ENCODE results near the gene FANCE.

The FANCE gene

DNA sequence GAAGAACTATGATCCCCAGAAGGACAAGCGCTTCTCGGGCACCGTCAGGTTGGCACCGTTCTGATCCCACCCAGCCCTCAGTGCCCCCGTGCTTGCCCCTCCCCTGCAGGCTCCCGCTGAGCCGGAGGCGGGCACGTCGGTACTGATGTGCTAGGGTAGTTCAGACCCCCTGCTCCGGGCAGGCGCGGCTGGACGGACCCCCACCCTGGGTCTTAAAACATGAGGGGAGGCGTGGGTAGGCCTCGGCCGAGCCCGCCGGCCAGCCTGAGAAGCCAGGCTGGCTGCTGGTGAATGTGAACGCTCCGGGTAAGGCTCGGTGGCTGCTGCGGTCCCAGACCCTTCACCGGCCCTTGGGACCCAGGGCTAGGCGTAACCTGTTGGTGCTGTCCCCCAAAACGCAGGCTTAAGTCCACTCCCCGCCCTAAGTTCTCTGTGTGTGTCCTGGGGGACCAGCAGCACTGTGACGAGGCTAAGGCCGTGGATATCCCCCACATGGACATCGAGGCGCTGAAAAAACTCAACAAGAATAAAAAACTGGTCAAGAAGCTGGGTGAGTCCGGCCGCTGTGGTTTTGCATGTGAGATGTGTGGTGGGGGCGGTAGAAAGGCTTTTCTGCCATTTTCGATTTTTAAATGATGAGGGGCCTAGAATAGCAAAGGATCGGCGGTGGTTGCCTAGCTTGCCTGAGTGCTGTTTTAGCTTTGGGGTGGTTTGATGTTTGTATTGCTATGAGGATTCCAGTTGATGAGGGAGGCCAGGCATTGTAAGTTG is 17.0 kb downstream of the FANCE start:
- DNase-seq: no peak

DNA sequence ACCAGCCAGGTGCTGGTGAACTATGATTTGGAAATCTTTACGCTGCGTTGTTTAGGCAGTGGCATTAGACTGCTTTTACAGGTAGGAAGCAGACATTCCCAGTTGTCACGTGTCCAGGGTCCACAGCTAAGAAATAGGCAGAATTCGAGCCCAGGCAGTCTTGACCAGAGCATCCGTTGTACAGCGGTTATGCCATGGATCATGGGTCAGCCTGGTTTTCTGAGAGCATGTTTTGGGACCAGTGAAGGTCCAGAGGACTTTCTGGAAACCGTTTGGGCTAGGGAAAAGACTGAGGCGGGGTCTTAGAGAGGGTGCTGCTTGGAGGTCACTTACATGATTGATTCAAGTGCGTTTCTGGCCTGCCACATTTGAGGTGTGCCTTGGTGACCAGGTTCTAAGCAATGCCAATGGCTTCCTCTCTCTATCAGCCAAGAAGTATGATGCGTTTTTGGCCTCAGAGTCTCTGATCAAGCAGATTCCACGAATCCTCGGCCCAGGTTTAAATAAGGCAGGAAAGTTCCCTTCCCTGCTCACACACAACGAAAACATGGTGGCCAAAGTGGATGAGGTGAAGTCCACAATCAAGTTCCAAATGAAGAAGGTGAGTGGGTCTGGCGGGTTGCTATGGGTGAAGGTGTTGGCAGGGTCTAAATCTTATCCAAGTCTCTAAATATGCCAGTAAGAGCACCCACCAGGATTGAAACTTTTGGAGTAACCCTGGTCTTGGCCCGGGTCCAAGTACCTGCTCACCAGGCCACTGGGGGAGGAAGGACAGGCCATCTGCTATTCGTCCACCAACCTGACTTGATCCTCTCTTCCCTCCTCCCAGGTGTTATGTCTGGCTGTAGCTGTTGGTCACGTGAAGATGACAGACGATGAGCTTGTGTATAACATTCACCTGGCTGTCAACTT is 17.9 kb downstream of the FANCE start:
- DNase-seq: no peak

DNA sequence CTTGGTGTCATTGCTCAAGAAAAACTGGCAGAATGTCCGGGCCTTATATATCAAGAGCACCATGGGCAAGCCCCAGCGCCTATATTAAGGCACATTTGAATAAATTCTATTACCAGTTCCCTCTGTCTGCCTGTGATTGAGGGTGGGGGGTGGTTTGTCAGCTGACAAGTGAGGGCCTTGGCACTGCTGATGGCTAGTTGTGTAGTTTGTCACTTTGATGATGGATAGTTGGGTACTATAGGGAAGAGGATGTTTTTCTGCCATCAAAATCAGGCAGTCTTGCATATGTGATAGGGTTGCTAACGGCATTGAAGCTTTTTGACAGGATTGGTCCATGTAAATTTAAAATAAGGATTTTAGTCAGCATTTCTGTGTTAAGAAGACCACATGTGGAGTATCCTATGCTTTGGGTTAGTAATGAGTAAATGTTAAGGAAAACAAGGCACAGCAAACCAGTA is 18.6 kb downstream of the FANCE start:
- no peak for DNase-seq

DNA sequence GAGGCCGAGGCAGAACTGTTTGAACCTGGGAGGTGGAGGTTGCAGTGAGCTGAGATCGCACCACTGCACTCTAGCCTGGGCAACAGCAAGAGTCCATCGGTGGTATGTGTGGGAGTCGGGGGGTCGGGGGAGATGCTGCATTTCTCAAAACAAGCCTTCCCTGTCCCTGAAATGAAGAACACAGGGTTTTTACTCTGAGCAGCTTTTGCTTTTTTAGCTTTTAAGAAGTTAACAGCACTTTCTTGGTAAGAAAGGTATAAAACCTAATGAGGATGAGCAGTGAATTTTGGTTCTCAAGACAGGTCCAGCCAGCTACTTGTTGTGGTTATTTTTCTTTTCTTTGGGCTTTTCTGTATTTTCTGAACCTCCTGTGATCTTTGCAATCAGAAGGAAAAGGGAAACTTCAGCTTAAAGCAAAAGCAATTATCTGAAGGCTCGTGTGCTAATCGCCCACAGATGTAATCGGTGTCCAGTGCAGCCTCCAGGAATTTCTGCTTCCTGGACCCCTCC is 19.8 kb downstream of the FANCE start:
- no peak for DNase-seq

GRCh38 chr6:35473075-35473849 is 21.1 kb downstream of the FANCE start:
- DNase-seq: no peak

- no peak for DNase-seq
Measured at GRCh38 chr6:35473850-35474130, 21.7 kb downstream of the FANCE start.

DNA sequence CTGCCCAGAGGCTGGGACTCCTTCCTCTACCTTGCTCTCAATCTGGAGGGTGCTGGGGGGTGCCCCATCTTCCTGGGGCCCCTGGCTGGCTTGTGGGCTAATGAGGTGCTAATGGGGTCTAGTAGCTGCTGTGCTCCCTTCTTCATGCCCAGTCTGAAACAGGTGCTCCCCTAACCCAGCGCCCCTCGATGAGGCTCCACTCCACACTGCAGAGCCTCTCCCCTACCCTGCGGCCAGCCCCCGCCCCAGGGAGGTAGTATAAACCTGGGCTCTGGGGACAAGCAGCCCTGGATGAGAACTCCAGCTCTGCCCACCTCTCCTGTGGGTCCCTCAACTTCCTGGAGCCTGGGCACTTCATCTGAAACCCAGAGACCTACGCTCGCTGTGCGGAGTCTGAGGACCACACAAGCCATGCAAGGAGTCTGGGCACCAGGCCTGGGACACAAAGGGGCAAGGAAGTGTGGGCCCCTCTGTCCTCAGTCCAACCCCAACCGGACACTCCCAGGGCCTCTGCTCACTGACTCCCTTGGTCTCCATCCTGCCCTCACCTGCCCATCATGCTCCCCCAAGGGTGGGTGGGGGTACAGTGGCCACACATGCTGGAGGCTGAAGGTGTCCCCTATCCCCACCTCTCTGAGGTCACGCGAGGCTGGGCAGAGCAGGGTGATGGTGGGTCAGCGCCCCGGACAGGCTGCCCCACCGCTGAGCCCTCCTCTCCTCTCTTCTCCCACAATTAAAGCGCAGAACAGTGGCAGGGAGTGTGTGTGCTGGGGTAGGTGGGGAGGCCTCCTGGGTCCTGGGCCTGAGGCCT is 22.2 kb downstream of the FANCE start:
- no peak for DNase-seq

DNA sequence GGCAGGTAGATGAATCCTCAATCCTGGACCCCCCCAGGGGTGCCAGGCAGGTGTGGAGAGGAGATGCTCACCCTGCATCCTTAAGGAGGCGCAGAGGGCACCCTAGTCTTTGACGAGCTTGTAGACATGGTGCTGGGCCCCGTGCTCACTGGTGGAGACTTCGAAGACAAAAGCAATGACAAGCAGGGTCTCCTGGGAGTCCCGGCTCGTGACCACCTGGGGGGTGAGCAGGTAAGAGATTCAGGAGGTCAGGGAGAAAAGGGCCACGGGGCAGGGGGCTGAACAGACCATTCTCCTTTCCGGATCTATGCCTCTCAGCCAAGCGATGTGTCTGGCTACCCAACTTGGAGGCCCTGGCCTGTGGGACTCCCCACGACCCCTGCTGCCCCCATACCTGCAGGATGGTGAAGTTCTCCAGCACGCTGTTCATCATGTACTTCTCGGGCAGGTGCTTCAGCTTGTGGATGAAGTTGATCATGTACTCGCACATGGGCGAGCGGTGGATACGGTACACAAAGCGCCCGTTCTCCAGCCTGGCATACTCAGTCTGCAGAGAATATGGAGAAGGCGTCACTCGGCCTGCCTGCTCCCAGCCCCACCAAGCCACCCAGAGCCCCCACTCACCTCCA is 22.9 kb downstream of the FANCE start:
- DNase-seq: no peak

DNA sequence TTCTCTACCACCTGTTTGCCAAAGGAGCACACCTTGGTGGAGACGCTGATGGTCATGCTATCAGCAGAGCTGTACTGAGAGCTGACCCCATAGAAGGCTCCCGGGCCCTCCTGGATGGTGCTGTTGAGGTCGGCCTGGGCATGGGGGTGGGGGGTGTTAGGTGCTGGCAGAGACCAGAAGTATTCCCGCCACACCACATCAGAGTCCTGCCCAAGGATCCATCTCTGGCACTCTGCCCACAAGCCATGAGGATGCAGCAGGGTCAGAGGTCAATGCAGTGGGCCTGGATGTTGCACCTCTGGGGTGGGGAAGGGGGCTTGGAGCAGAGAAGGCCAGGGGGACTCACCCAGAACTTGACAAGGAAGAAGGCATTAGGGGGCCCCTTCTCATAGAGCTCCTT is 23.4 kb downstream of the FANCE start:
- DNase-seq: no peak

DNA sequence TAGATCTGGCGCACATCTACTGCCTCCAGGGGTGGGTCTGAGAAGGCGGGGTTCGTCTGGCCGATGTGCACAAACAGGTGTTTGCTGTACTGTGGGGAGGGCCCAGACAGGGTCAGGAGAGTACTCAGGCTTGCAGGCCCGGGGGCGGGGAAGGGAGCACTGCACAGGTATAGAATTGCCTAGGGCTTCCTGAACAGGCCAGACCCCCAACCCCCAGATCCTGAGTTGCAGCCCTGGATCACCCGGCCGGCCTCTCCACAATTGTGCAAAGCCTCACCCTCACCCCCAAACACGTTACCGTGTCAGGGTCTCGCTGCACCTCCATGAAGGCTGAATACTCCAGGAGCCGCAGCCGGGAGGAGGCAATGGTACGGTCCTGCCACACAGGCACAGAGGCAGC is 23.9 kb downstream of the FANCE start:
- DNase-seq: no peak

GRCh38 chr6:35477028-35477427 is 24.9 kb downstream of the FANCE start:
- DNase-seq: no peak

- no peak for DNase-seq
Measured at GRCh38 chr6:35477551-35478179, 25.5 kb downstream of the FANCE start.

DNA sequence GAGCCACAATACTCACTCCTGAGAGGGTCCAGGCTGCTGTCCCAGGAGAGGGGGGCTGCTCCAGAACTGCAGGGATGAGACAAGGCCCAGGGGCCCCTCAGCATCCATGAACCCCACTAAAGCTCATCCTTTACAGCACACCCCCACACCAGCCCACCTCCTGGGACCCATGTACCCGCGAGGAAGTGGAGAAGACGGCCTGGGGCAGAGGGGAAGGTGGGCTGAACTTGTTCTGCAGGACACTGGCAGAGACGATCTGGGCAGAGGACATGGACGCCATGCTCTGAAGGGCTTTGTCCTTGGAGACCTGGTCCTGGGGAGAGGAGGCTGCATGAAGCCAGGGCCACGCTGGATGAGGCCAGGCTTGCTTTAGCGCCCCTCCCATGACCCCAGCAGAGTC is 26.1 kb downstream of the FANCE start:
- DNase-seq: no peak

DNA sequence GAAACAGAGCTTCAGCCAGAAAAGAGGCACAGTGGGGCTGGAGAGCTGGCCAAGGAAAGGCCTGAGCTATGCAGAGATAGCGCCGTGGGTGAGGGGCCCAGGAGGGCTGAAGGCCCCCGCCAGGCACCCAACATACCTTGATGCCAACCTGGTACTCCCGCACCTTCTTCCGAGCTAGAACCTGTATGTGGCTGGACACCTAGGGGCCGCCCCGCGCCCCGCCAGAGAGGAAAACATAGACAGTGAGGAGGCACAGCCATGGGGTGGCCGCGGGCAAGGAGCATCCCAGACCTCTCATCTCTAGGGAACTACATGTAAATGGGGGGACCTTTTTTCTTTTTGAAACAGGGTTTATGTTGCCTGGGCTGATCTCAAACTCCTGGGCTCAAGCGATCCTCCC is 28.0 kb downstream of the FANCE start:
- no peak for DNase-seq

- DNase-seq: no peak
Measured at GRCh38 chr6:35481226-35481625, 29.1 kb downstream of the FANCE start.

- DNase-seq: no peak
Measured at GRCh38 chr6:35483062-35483461, 30.9 kb downstream of the FANCE start.

- no peak for DNase-seq
Measured at GRCh38 chr6:35483490-35483889, 31.4 kb downstream of the FANCE start.

DNA sequence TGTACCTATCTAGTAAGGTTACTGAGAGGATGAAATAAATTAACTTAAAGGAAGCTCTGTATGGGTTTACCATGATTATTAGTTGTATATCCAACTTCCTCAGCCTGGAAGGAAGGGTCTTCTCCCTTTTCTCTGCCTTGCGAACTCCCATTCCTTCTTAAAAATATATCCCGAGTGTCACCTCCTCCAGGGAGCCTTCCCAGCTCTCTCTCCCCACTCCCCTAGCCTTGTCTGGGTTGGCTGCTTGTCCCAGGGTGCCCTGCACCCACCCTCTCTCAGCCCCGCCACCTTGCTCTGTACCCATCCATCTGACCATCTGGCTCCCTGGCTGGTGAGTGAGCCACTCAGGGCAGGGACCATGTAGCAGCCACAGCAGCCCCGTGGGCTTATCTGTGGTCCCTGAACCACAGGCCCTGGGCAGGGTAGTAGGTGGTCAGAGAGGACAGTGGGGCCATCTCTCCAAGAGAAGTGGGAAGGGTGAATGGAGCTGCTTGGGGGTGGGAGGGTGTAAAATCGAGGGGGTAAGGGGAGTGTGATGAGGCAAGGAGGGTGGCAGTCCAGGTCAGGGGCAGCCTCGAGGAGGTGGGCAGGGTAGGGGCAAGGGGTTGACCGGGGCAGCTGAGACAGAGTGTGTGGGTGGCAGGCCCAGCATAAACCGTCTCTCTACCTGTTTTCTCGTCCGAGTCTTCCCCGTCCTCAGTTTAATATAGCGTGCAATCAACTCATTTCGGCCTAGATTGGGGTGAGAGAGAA is 31.9 kb downstream of the FANCE start:
- no peak for DNase-seq

DNA sequence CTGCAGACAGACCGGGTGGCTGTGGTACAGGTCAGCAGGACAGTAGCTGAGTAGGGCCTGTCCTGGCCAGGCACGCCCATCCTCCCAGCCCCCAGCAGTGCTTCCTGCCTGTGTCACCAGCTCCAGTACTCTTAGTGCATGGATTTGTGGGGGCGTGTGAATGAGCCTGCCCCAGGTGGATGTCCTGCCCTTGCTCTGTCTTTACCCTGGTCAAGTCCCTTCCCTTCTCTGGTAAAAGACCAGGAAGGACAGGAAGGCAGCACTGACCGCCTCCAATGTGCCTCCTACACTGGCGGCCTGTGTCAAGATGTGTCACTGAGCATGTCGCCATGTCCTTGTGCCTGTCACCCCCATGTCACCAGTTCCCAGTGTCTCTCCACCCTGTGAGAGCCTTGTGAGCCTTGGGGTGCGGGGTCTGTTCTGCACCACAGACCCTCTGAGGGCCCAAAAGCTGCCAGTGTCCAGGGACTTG is 32.8 kb downstream of the FANCE start:
- peak; percentile 49 for DNase-seq

DNA sequence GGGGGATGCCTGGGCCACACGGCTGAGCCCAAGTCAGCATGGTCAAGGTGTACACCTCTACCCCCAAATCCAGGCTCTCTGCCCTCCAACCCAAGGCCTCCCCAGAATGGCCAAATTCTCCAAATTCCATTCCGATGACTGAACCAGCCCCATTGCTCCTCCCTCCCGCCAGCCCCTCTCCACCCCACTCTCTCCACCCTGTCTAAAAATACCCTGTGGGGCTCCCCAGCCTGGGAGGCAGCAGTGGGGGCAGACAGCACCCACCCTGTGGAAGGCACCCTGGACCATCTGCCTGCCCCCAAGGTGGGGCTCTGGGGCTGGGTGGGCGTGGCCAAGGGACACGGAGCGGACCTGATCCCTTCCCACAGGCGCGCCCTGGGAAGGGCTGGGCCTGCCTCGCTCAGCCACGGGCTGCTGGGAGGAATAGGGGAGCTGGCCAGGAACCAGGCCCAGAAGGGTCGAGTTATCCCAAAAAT is 33.3 kb downstream of the FANCE start:
- DNase-seq: peak; percentile 93
